ENCODE results near the gene FBRS.

GRCh38 chr16:30700491-30700890 is 42.3 kb downstream of the FBRS start:
- TF ChIP-seq EZH2 (IDR thresholded peaks at IDR 0.05; ENCODE audit: insufficient read depth, poor library complexity, severe bottlenecking) = no peak
- TF ChIP-seq EZH2phosphoT487 (IDR thresholded peaks at IDR 0.05; ENCODE audit: insufficient read depth, low read depth) = no peak
